Fibroblast of lung (primary cell): ENCODE results near the gene UBAP1L. TPM values are rescaled to one million over a fixed set of nuclear protein-coding genes. Genes with fewer than 3 reads are reported as not detected.

Experiments
- DNase-seq, 2 donors: peaks; one replicate each; pipeline versions ENCODE4 v3.0.0 to v3.0.0-alpha.2; 2010; ENCODE audit warnings: low read depth in 2 of 2
- H2AFZ ChIP-seq: 2 replicates; pipeline ENCODE4 v1.5.1; 2012; ENCODE audit warnings: low read length, control low read depth, inconsistent platforms
- H3K27ac ChIP-seq: 2 replicates; pipeline ENCODE4 v1.5.1; 2011; ENCODE audit warnings: low read length, control low read depth; ENCODE audit not compliant: insufficient read depth
- H3K27me3 ChIP-seq: 2 replicates; pipeline ENCODE4 v1.5.1; 2011; ENCODE audit warnings: mild to moderate bottlenecking, low read length; ENCODE audit not compliant: control insufficient read depth, insufficient read depth
- H3K36me3 ChIP-seq: 2 replicates; pipeline ENCODE4 v1.5.1; 2011; ENCODE audit warnings: low read length; ENCODE audit not compliant: control insufficient read depth, insufficient read depth
- H3K4me1 ChIP-seq: 2 replicates; pipeline ENCODE4 v1.5.1; 2011; ENCODE audit warnings: low read length; ENCODE audit not compliant: control insufficient read depth, insufficient read depth; ENCODE audit errors: extremely low read depth
- H3K4me2 ChIP-seq: 2 replicates; pipeline ENCODE4 v1.5.1; 2011; ENCODE audit warnings: low read length, control low read depth; ENCODE audit not compliant: insufficient read depth; ENCODE audit errors: extremely low read depth
- H3K4me3 ChIP-seq, 4 experiments: fragments of 200-600 bp in 1 of 4; sonication (generic) in 1 of 4; replicated peaks in 1 of 4; 2 replicates each; pipeline ENCODE4 v1.5.1; 2011 to 2016; ENCODE audit warnings: low read length in 4 of 4, low read depth in 3 of 4, mild to moderate bottlenecking in 3 of 4, control low read depth in 2 of 4, inconsistent platforms in 1 of 4, mixed read lengths in 1 of 4; ENCODE audit not compliant: insufficient read depth in 1 of 4; ENCODE audit errors: control extremely low read depth in 1 of 4
- H3K79me2 ChIP-seq: 2 replicates; pipeline ENCODE4 v1.5.1; 2012; ENCODE audit warnings: mild to moderate bottlenecking, low read length, inconsistent platforms; ENCODE audit not compliant: control insufficient read depth, insufficient read depth
- H3K9ac ChIP-seq: 2 replicates; pipeline ENCODE4 v1.5.1; 2011; ENCODE audit warnings: mild to moderate bottlenecking, low read length, control low read depth; ENCODE audit not compliant: insufficient read depth
- H3K9me3 ChIP-seq: 2 replicates; pipeline ENCODE4 v1.5.1; 2012; ENCODE audit warnings: low read depth, low read length; ENCODE audit not compliant: control insufficient read depth, insufficient read depth
- H4K20me1 ChIP-seq: 2 replicates; pipeline ENCODE4 v1.5.1; 2011; ENCODE audit warnings: low read length; ENCODE audit not compliant: control insufficient read depth, insufficient read depth; ENCODE audit errors: extremely low read depth
- CTCF ChIP-seq, 2 donors: IDR thresholded peaks in 1 of 2; conservative IDR thresholded peaks in 1 of 2; 1 replicate in 1 of 2; 2 replicates in 1 of 2; pipeline ENCODE4 v1.5.1; 2011 to 2012; ENCODE audit warnings: low read length in 2 of 2, control low read depth in 1 of 2, inconsistent platforms in 1 of 2, low read depth in 1 of 2, mild to moderate bottlenecking in 1 of 2
- EZH2 ChIP-seq: IDR thresholded peaks from 2 replicates; pipeline ENCODE4 v1.5.1; 2012; ENCODE audit warnings: low read length, control low read depth, mild to moderate bottlenecking; ENCODE audit errors: missing control alignments
- polyA plus RNA-seq, 2 donors: library from polyadenylated mRNA; depleted of rRNA in 1 of 2; stranded (reverse) in 1 of 2; unstranded in 1 of 2; fragments of >200 nt; gene quantifications; 2 replicates each; pipeline ENCODE4 v1.2.1, GENCODE V29; 2011 to 2012; ENCODE audit warnings: missing spikeins in 1 of 2
- total RNA-seq: library from RNA; depleted of rRNA; stranded (reverse); fragments of >200 nt; gene quantifications from 2 replicates; pipeline ENCODE4 v1.2.1, GENCODE V29; 2014

The UBAP1L gene
- total and polyA plus RNA-seq, 2 donors (not counting 1 experiment from before 2014, with no cell fraction given) = 0.33 to 0.99 TPM

- H3K27ac ChIP-seq = no peak overlapping the region
- DNase-seq = no peak
- H3K4me3 ChIP-seq = no peak overlapping the region
- no peak overlapping the region for H3K9ac ChIP-seq
- TF ChIP-seq CTCF (conservative IDR thresholded peaks at IDR 0.05 in 1 of 2, IDR thresholded peaks at IDR 0.05 in 1 of 2; ENCODE audit: low read depth in 1 of 2, low read length in 2 of 2) (no peak), EZH2 (no peak)
- H3K36me3 ChIP-seq = no peaks in the 10 kb centered on the region
- no peaks in the 10 kb centered on the region for H3K9me3 ChIP-seq
- peaks cover 12% of the 10 kb centered on the region for H3K4me1 ChIP-seq
- no peak overlapping the region for H3K4me2 ChIP-seq
- H2AFZ ChIP-seq = no peak overlapping the region
- H4K20me1 ChIP-seq = no peaks in the 10 kb centered on the region
- peaks cover 9% of the 10 kb centered on the region for H3K27me3 ChIP-seq
- H3K79me2 ChIP-seq = no peaks in the 10 kb centered on the region
Observed at GRCh38 chr15:65062061-65062460, 52.9 kb downstream of the UBAP1L start.

GRCh38 chr15:65060641-65061397 lies 54.2 kb downstream of the UBAP1L start:
- Histone ChIP-seq H4K20me1 (no peaks in the 10 kb centered on the region), H3K4me3 (no peak overlapping the region), H3K36me3 (no peaks in the 10 kb centered on the region), H3K9me3 (no peaks in the 10 kb centered on the region), H3K27ac (no peak overlapping the region), H3K4me1 (peaks cover 9% of the 10 kb centered on the region), H3K4me2 (no peak overlapping the region), H3K9ac (no peak overlapping the region), H3K27me3 (peaks cover 2% of the 10 kb centered on the region), H2AFZ (no peak overlapping the region), H3K79me2 (no peaks in the 10 kb centered on the region)
- TF ChIP-seq CTCF (conservative IDR thresholded peaks at IDR 0.05 in 1 of 2, IDR thresholded peaks at IDR 0.05 in 1 of 2; ENCODE audit: low read depth in 1 of 2, low read length in 2 of 2) (no peak), EZH2 (no peak)
- DNase-seq = no peak

GRCh38 chr15:65059931-65060596 lies 54.9 kb downstream of the UBAP1L start:
- Histone ChIP-seq H4K20me1 (no peaks in the 10 kb centered on the region), H3K4me2 (no peak overlapping the region), H3K4me3 (no peak overlapping the region), H3K36me3 (no peaks in the 10 kb centered on the region), H3K79me2 (no peaks in the 10 kb centered on the region), H3K27ac (no peak overlapping the region), H3K9me3 (no peaks in the 10 kb centered on the region), H3K4me1 (peaks cover 13% of the 10 kb centered on the region), H3K9ac (no peak overlapping the region), H2AFZ (no peak overlapping the region), H3K27me3 (peaks cover 2% of the 10 kb centered on the region)
- TF ChIP-seq EZH2 (no peak), CTCF (conservative IDR thresholded peaks at IDR 0.05 in 1 of 2, IDR thresholded peaks at IDR 0.05 in 1 of 2; ENCODE audit: low read depth in 1 of 2, low read length in 2 of 2) (no peak)
- DNase-seq = no peak
